ENCODE data around the gene MKI67.

MKI67 gene

GRCh38 chr10:128121750-128122412 lies 4.3 kb downstream of the MKI67 start:
- no peak overlapping the region for H3K4me3 ChIP-seq (ENCODE audit: low read length)
- H3K36me3 ChIP-seq (ENCODE audit: control insufficient read depth, insufficient read depth, low read length, severe bottlenecking), result no peaks in the 10 kb centered on the region
- H3K27me3 ChIP-seq (replicated peaks; ENCODE audit: control insufficient read depth, insufficient read depth, low read length), result no peaks in the 10 kb centered on the region
- H3K9me3 ChIP-seq (ENCODE audit: control insufficient read depth, low read length), result no peaks in the 10 kb centered on the region
- H3K9ac ChIP-seq (ENCODE audit: low read length), result no peak overlapping the region
- H3K4me1 ChIP-seq (ENCODE audit: control insufficient read depth, insufficient read depth, low read length), result no peaks in the 10 kb centered on the region
- no peak for DNase-seq (ENCODE audit: low read depth)

GRCh38 chr10:128116851-128117615 lies 9.2 kb downstream of the MKI67 start:
- Histone ChIP-seq H3K27me3 (replicated peaks; ENCODE audit: control insufficient read depth, insufficient read depth, low read length) (no peaks in the 10 kb centered on the region), H3K9ac (ENCODE audit: low read length) (no peak overlapping the region), H3K4me3 (ENCODE audit: low read length) (no peak overlapping the region), H3K36me3 (ENCODE audit: control insufficient read depth, insufficient read depth, low read length, severe bottlenecking) (no peaks in the 10 kb centered on the region), H3K9me3 (ENCODE audit: control insufficient read depth, low read length) (no peaks in the 10 kb centered on the region), H3K4me1 (ENCODE audit: control insufficient read depth, insufficient read depth, low read length) (no peaks in the 10 kb centered on the region)
- no peak for DNase-seq (ENCODE audit: low read depth)

GRCh38 chr10:128116187-128116586 lies 10.0 kb downstream of the MKI67 start:
- no peaks in the 10 kb centered on the region for H3K4me1 ChIP-seq (ENCODE audit: control insufficient read depth, insufficient read depth, low read length)
- no peak for DNase-seq (ENCODE audit: low read depth)
- no peaks in the 10 kb centered on the region for H3K9me3 ChIP-seq (ENCODE audit: control insufficient read depth, low read length)
- H3K4me3 ChIP-seq (ENCODE audit: low read length), result no peak overlapping the region
- no peaks in the 10 kb centered on the region for H3K27me3 ChIP-seq (replicated peaks; ENCODE audit: control insufficient read depth, insufficient read depth, low read length)
- H3K36me3 ChIP-seq (ENCODE audit: control insufficient read depth, insufficient read depth, low read length, severe bottlenecking), result no peaks in the 10 kb centered on the region
- no peak overlapping the region for H3K9ac ChIP-seq (ENCODE audit: low read length)

GRCh38 chr10:128115356-128115755 lies 10.9 kb downstream of the MKI67 start:
- H3K4me3 ChIP-seq (ENCODE audit: low read length), result no peak overlapping the region
- no peaks in the 10 kb centered on the region for H3K27me3 ChIP-seq (replicated peaks; ENCODE audit: control insufficient read depth, insufficient read depth, low read length)
- DNase-seq (ENCODE audit: low read depth), result no peak
- no peaks in the 10 kb centered on the region for H3K9me3 ChIP-seq (ENCODE audit: control insufficient read depth, low read length)
- no peak overlapping the region for H3K9ac ChIP-seq (ENCODE audit: low read length)
- no peaks in the 10 kb centered on the region for H3K4me1 ChIP-seq (ENCODE audit: control insufficient read depth, insufficient read depth, low read length)
- H3K36me3 ChIP-seq (ENCODE audit: control insufficient read depth, insufficient read depth, low read length, severe bottlenecking), result no peaks in the 10 kb centered on the region

- Histone ChIP-seq H3K9ac (ENCODE audit: low read length) (no peak overlapping the region), H3K4me3 (ENCODE audit: low read length) (no peak overlapping the region), H3K27me3 (replicated peaks; ENCODE audit: control insufficient read depth, insufficient read depth, low read length) (no peaks in the 10 kb centered on the region), H3K4me1 (ENCODE audit: control insufficient read depth, insufficient read depth, low read length) (no peaks in the 10 kb centered on the region), H3K9me3 (ENCODE audit: control insufficient read depth, low read length) (no peaks in the 10 kb centered on the region), H3K36me3 (ENCODE audit: control insufficient read depth, insufficient read depth, low read length, severe bottlenecking) (no peaks in the 10 kb centered on the region)
- no peak for DNase-seq (ENCODE audit: low read depth)
These were observed 11.3 kb downstream of the MKI67 start for GRCh38 chr10:128114901-128115300.

GRCh38 chr10:128113026-128113425 lies 13.2 kb downstream of the MKI67 start:
- H3K4me1 ChIP-seq (ENCODE audit: control insufficient read depth, insufficient read depth, low read length), result no peaks in the 10 kb centered on the region
- H3K4me3 ChIP-seq (ENCODE audit: low read length), result no peak overlapping the region
- H3K36me3 ChIP-seq (ENCODE audit: control insufficient read depth, insufficient read depth, low read length, severe bottlenecking), result no peaks in the 10 kb centered on the region
- no peaks in the 10 kb centered on the region for H3K27me3 ChIP-seq (replicated peaks; ENCODE audit: control insufficient read depth, insufficient read depth, low read length)
- no peak overlapping the region for H3K9ac ChIP-seq (ENCODE audit: low read length)
- DNase-seq (ENCODE audit: low read depth), result no peak
- H3K9me3 ChIP-seq (ENCODE audit: control insufficient read depth, low read length), result no peaks in the 10 kb centered on the region

- H3K27me3 ChIP-seq (replicated peaks; ENCODE audit: control insufficient read depth, insufficient read depth, low read length), result no peaks in the 10 kb centered on the region
- no peaks in the 10 kb centered on the region for H3K9me3 ChIP-seq (ENCODE audit: control insufficient read depth, low read length)
- H3K9ac ChIP-seq (ENCODE audit: low read length), result no peak overlapping the region
- no peaks in the 10 kb centered on the region for H3K4me1 ChIP-seq (ENCODE audit: control insufficient read depth, insufficient read depth, low read length)
- DNase-seq (ENCODE audit: low read depth), result no peak
- H3K4me3 ChIP-seq (ENCODE audit: low read length), result no peak overlapping the region
- H3K36me3 ChIP-seq (ENCODE audit: control insufficient read depth, insufficient read depth, low read length, severe bottlenecking), result no peaks in the 10 kb centered on the region
These were observed 14.5 kb downstream of the MKI67 start for GRCh38 chr10:128111696-128112095.

GRCh38 chr10:128110339-128110738 lies 15.9 kb downstream of the MKI67 start:
- no peaks in the 10 kb centered on the region for H3K27me3 ChIP-seq (replicated peaks; ENCODE audit: control insufficient read depth, insufficient read depth, low read length)
- no peak overlapping the region for H3K4me3 ChIP-seq (ENCODE audit: low read length)
- H3K9ac ChIP-seq (ENCODE audit: low read length), result no peak overlapping the region
- H3K9me3 ChIP-seq (ENCODE audit: control insufficient read depth, low read length), result no peaks in the 10 kb centered on the region
- H3K36me3 ChIP-seq (ENCODE audit: control insufficient read depth, insufficient read depth, low read length, severe bottlenecking), result no peaks in the 10 kb centered on the region
- H3K4me1 ChIP-seq (ENCODE audit: control insufficient read depth, insufficient read depth, low read length), result no peaks in the 10 kb centered on the region
- no peak for DNase-seq (ENCODE audit: low read depth)

GRCh38 chr10:128109707-128110106 lies 16.5 kb downstream of the MKI67 start:
- no peaks in the 10 kb centered on the region for H3K4me1 ChIP-seq (ENCODE audit: control insufficient read depth, insufficient read depth, low read length)
- H3K9me3 ChIP-seq (ENCODE audit: control insufficient read depth, low read length), result no peaks in the 10 kb centered on the region
- H3K9ac ChIP-seq (ENCODE audit: low read length), result no peak overlapping the region
- no peak for DNase-seq (ENCODE audit: low read depth)
- no peaks in the 10 kb centered on the region for H3K27me3 ChIP-seq (replicated peaks; ENCODE audit: control insufficient read depth, insufficient read depth, low read length)
- no peak overlapping the region for H3K4me3 ChIP-seq (ENCODE audit: low read length)
- H3K36me3 ChIP-seq (ENCODE audit: control insufficient read depth, insufficient read depth, low read length, severe bottlenecking), result no peaks in the 10 kb centered on the region

GRCh38 chr10:128105383-128105782 lies 20.8 kb downstream of the MKI67 start:
- no peaks in the 10 kb centered on the region for H3K36me3 ChIP-seq (ENCODE audit: control insufficient read depth, insufficient read depth, low read length, severe bottlenecking)
- no peak overlapping the region for H3K9ac ChIP-seq (ENCODE audit: low read length)
- no peaks in the 10 kb centered on the region for H3K4me1 ChIP-seq (ENCODE audit: control insufficient read depth, insufficient read depth, low read length)
- H3K9me3 ChIP-seq (ENCODE audit: control insufficient read depth, low read length), result no peaks in the 10 kb centered on the region
- no peaks in the 10 kb centered on the region for H3K27me3 ChIP-seq (replicated peaks; ENCODE audit: control insufficient read depth, insufficient read depth, low read length)
- H3K4me3 ChIP-seq (ENCODE audit: low read length), result no peak overlapping the region
- no peak for DNase-seq (ENCODE audit: low read depth)

- Histone ChIP-seq H3K9me3 (ENCODE audit: control insufficient read depth, low read length) (no peaks in the 10 kb centered on the region), H3K27me3 (replicated peaks; ENCODE audit: control insufficient read depth, insufficient read depth, low read length) (no peaks in the 10 kb centered on the region), H3K9ac (ENCODE audit: low read length) (no peak overlapping the region), H3K36me3 (ENCODE audit: control insufficient read depth, insufficient read depth, low read length, severe bottlenecking) (no peaks in the 10 kb centered on the region), H3K4me3 (ENCODE audit: low read length) (no peak overlapping the region), H3K4me1 (ENCODE audit: control insufficient read depth, insufficient read depth, low read length) (no peaks in the 10 kb centered on the region)
- no peak for DNase-seq (ENCODE audit: low read depth)
These were observed 23.0 kb downstream of the MKI67 start for GRCh38 chr10:128103229-128103714.

All from adipocyte (in vitro differentiated cells).